ENCODE measurements around the gene GPC5.

- TF ChIP-seq TAF1 (IDR thresholded peaks at IDR 0.05; ENCODE audit: low read depth) (no peak), MAX (IDR thresholded peaks at IDR 0.05) (no peak), EP300 (IDR thresholded peaks at IDR 0.05; ENCODE audit: borderline replicate concordance) (no peak), CEBPB (IDR thresholded peaks at IDR 0.05) (no peak), NFIC (IDR thresholded peaks at IDR 0.05) (no peak)
Observed at GRCh38 chr13:91622778-91623550, 224.5 kb downstream of the GPC5 start.
